Heart left ventricle (tissue), 13 donors: ENCODE results near the gene CLEC3A.

ENCODE experiments used
- POLR2A ChIP-seq, 2 donors: fragments of 450-650 bp; IDR thresholded peaks; one replicate each; pipeline ENCODE4 v1.6.1; 2017; ENCODE audit warnings: antibody characterized with exemption in 2 of 2, mild to moderate bottlenecking in 2 of 2, moderate library complexity in 2 of 2
- TF ChIP-seq, protein P1 (sequence below), 12 donors: fragments of 200-600 bp; sonication (generic) in 4 of 12; IDR thresholded peaks; one replicate each; pipeline versions ENCODE4 v1.5.0 to v1.8.0; 2018 to 2022; ENCODE audit warnings: antibody characterized with exemption in 12 of 12, mild to moderate bottlenecking in 5 of 12
- donor health status: ischemic (EF 13 %, LVEDD 7.1; RV severe dilation, severe dysfunction).
- donor health status: DM: no; HTN: yes; CAD: no.
- donor health status: DM: no; HTN: no; CAD: no.
- donor health status: ischemic (EF 25% LVEDD 6.9; RV normal size, moderate dysfunction).
- donor health status: ischemic (EF 25% LVEDD 5.7; RV mildly dilated, moderate dysfunction).
- donor health status: ischemic (EF 35%, LVEDD 5.7; RV mildly dilated, moderate dysfunction).
- donor health status: nonischemic (EF 11% LVEDD 7.7; RV severe dilation, severe dysfunction).
- donor health status: DM: yes; HTN: yes; CAD: no.
- donor health status: PGD.
- donor health status: ischemic (EF 29% LVEDD 5.4; RV normal size, mild dysfunction).
- donor health status: nonischemic (EF 23%, LVEDD 6.1; RV moderate dilation, normal function).

GRCh38 chr16:78002915-78003538 lies 19.3 kb upstream of the CLEC3A start:
- TF ChIP-seq, protein P1, sequence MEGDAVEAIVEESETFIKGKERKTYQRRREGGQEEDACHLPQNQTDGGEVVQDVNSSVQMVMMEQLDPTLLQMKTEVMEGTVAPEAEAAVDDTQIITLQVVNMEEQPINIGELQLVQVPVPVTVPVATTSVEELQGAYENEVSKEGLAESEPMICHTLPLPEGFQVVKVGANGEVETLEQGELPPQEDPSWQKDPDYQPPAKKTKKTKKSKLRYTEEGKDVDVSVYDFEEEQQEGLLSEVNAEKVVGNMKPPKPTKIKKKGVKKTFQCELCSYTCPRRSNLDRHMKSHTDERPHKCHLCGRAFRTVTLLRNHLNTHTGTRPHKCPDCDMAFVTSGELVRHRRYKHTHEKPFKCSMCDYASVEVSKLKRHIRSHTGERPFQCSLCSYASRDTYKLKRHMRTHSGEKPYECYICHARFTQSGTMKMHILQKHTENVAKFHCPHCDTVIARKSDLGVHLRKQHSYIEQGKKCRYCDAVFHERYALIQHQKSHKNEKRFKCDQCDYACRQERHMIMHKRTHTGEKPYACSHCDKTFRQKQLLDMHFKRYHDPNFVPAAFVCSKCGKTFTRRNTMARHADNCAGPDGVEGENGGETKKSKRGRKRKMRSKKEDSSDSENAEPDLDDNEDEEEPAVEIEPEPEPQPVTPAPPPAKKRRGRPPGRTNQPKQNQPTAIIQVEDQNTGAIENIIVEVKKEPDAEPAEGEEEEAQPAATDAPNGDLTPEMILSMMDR (IDR thresholded peaks at IDR 0.05) = peak; percentile 68 to 91 (median 83)
- TF ChIP-seq POLR2A (IDR thresholded peaks at IDR 0.05) = no peak
